Heart left ventricle (tissue), 16 donors: ENCODE results near the gene VIM. TPM values are rescaled to one million over a fixed set of nuclear protein-coding genes. Genes with fewer than 3 reads are reported as not detected.
"Not testable (repeated sequence)": the region's sequence is repeated elsewhere in the genome, so short reads cannot be mapped to it uniquely, and the experiment has no call there.

Source experiments
- ATAC-seq, 4 donors: fragments of 200-7000 bp; cut with Tn5 transposase; one replicate each; pipeline ENCODE4 v1.9.1; 2020 to 2022; ENCODE audit warnings: moderate library complexity in 4 of 4, mild to moderate bottlenecking in 3 of 4, moderate number of reproducible peaks in 1 of 4
- DNase-seq, 5 donors: peaks; one replicate each; pipeline ENCODE4 v3.0.0-alpha.2; 2020
- H3K27ac ChIP-seq, 12 donors: fragments of 200-600 bp; sonication (generic) in 4 of 12; one replicate each; pipeline versions ENCODE4 v1.5.0 to v1.8.0; 2016 to 2022; ENCODE audit warnings: mild to moderate bottlenecking in 2 of 12
- H3K27me3 ChIP-seq, 9 donors: fragments of 200-600 bp; sonication (generic) in 2 of 9; one replicate each; pipeline versions ENCODE4 v1.5.1 to v1.8.0; 2016 to 2022; ENCODE audit warnings: mild to moderate bottlenecking in 3 of 9
- H3K36me3 ChIP-seq, 9 donors: fragments of 200-600 bp; sonication (generic) in 2 of 9; one replicate each; pipeline versions ENCODE4 v1.5.0 to v1.8.0; 2018 to 2022; ENCODE audit warnings: mild to moderate bottlenecking in 2 of 9
- H3K4me1 ChIP-seq, 12 donors: fragments of 200-600 bp; sonication (generic) in 4 of 12; one replicate each; pipeline versions ENCODE4 v1.5.0 to v1.8.0; 2016 to 2022; ENCODE audit warnings: mild to moderate bottlenecking in 3 of 12
- H3K4me3 ChIP-seq, 12 donors: fragments of 200-600 bp; sonication (generic) in 4 of 12; one replicate each; pipeline versions ENCODE4 v1.5.0 to v1.8.0; 2017 to 2022; ENCODE audit warnings: mild to moderate bottlenecking in 9 of 12, moderate library complexity in 4 of 12
- H3K9me3 ChIP-seq, 12 donors: fragments of 200-600 bp; sonication (generic) in 4 of 12; one replicate each; pipeline versions ENCODE4 v1.5.0 to v1.8.0; 2016 to 2022; ENCODE audit warnings: mild to moderate bottlenecking in 1 of 12
- CTCF ChIP-seq, 12 donors: fragments of 200-600 bp; sonication (generic) in 4 of 12; IDR thresholded peaks; one replicate each; pipeline versions ENCODE4 v1.5.0 to v1.8.0; 2018 to 2022; ENCODE audit warnings: antibody characterized with exemption in 12 of 12, mild to moderate bottlenecking in 5 of 12
- POLR2A ChIP-seq, 2 donors: fragments of 450-650 bp; IDR thresholded peaks; one replicate each; pipeline ENCODE4 v1.6.1; 2017; ENCODE audit warnings: antibody characterized with exemption in 2 of 2, mild to moderate bottlenecking in 2 of 2, moderate library complexity in 2 of 2
- WGBS, 4 donors: extraction: QIAGEN DNeasy Blood & Tissue Kit in 2 of 4; methylation state at CpG; one replicate each; pipeline versions ENCODE4 v1.1.5 to v1.1.7; 2013 to 2018; 5-methylcytosine and 5-hydroxymethylcytosine counted together
- intact Hi-C, 10 donors: fragments of 100-400 bp; cut with DNase I; formaldehyde crosslinking; loops; one replicate each; pipeline versions ENCODE4 v1.11.1 to v1.14.2; 2022
- polyA plus RNA-seq, 2 donors: library from polyadenylated mRNA; stranded (reverse); fragments of 200-250 nt; gene quantifications; one replicate each; pipeline ENCODE4 v1.2.3, GENCODE V29; 2013
- total RNA-seq, 9 donors: library from RNA; depleted of rRNA in 2 of 9; stranded (reverse); fragments of >200 nt in 2 of 9; fragmentation: NEBNext Ultra II Directional in 3 of 9; extraction: Animal tissue kit (Norgen Biotek cat#: 25700) in 3 of 9; gene quantifications; one replicate each; pipeline versions ENCODE4 v1.1.0 to v1.2.4, GENCODE V29; 2016 to 2023
- donor health status: ischemic (EF 13 %, LVEDD 7.1; RV severe dilation, severe dysfunction).
- donor health status: healthy with polysubstance abuse.
- donor health status: DM: no; HTN: yes; CAD: no.
- donor health status: DM: no; HTN: no; CAD: no.
- donor health status: ischemic (EF 25% LVEDD 6.9; RV normal size, moderate dysfunction).
- donor health status: ischemic (EF 25% LVEDD 5.7; RV mildly dilated, moderate dysfunction).
- donor health status: healthy.
- donor health status: DM: yes; HTN: yes; CAD: no.
- donor health status: ischemic (EF 35%, LVEDD 5.7; RV mildly dilated, moderate dysfunction).
- donor health status: nonischemic (EF 11% LVEDD 7.7; RV severe dilation, severe dysfunction).
- donor health status: DM: yes; HTN: yes; CAD: no.
- donor health status: PGD.
- donor health status: ischemic (EF 29% LVEDD 5.4; RV normal size, mild dysfunction).
- donor health status: nonischemic (EF 23%, LVEDD 6.1; RV moderate dilation, normal function).

VIM gene
- total and polyA plus RNA-seq, 11 donors = 249 to 1,163 (median 387) TPM

- WGBS, 4 donors = 88 to 93% (median 91%) methylated on average over 8 of the region's 8 CpGs
- TF ChIP-seq POLR2A (IDR thresholded peaks at IDR 0.05) = no peak
- TF ChIP-seq CTCF (IDR thresholded peaks at IDR 0.05) = no peak
- DNase-seq (no peak), ATAC-seq (no peak)
- H3K36me3 ChIP-seq = no peaks in the 10 kb centered on the region
- H3K9me3 ChIP-seq = peaks cover 0 to 42% (median 29%) of the 10 kb centered on the region in 12 donors
- H3K4me3 ChIP-seq = no peak overlapping the region
- intact Hi-C loops = no loop called here
- H3K27me3 ChIP-seq = peaks cover 0 to 2% (median 0%) of the 10 kb centered on the region in 9 donors
- no peaks in the 10 kb centered on the region for H3K4me1 ChIP-seq
- H3K27ac ChIP-seq = no peak overlapping the region
These were observed 35.5 kb downstream of the VIM start for GRCh38 chr10:17263580-17263979.

DNA sequence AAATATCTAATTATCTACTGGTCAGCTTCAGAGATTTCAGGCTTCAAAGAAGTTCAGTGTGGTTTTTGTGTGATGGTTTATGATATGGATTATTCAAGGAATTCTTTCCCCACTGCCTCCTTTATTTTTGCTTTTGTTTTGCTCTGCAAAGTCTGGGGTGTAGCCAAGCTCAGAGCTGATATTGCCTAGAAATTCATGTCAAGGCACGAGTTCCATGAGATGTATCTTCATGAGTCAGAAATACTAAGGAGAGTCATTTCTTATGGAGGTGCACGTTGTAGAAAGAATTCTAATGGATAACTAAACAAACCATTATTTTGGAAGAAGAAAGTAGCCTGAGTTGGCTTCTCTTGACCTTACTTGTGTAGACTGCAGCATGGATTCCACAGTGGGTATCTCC, 37.4 kb downstream of the VIM start:
- 64 to 85% (median 81%) methylated on average over 2 of the region's 2 CpGs for WGBS, 4 donors
- ATAC-seq = no peak
- intact Hi-C loops = no loop called here

DNA sequence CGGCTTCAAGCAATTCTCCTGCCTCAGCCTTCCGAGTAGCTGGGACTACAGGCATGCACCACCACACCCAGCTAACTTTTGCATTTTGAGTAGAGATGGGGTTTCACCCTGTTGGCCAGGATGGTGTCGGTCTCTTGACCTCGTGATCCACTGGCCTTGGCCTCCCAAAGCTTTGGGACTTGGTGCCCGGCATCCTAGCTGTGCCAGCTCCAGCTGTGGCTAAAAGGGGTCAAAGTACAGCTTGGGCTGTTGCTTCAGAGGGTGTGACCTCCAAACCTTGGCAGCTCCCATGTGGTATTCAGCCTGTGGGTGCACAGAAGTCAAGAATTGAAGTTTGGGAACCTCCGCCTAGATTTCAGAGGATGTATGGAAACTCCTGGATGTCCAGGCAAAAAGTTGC, 38.5 kb downstream of the VIM start:
- DNase-seq, H3K4me3 ChIP-seq, H3K27ac ChIP-seq, intact Hi-C loops, ATAC-seq, H3K27me3 ChIP-seq, H3K4me1 ChIP-seq, H3K36me3 ChIP-seq: not testable (repeated sequence)
- 89 to 94% (median 92%) methylated on average over 6 of the region's 6 CpGs for WGBS, 4 donors
- H3K9me3 ChIP-seq = peaks cover 0 to 35% (median 27%) of the 10 kb centered on the region in 12 donors

More for the DNA sequence above, 37.4 kb downstream of the VIM start:
- TF ChIP-seq POLR2A (IDR thresholded peaks at IDR 0.05) (no peak), CTCF (IDR thresholded peaks at IDR 0.05) (no peak)
- Histone ChIP-seq H3K27me3 (peaks cover 0 to 2% (median 0%) of the 10 kb centered on the region in 9 donors), H3K9me3 (peaks cover 0 to 42% (median 29%) of the 10 kb centered on the region in 12 donors), H3K4me3 (no peak overlapping the region), H3K27ac (no peak overlapping the region), H3K4me1 (no peaks in the 10 kb centered on the region), H3K36me3 (no peaks in the 10 kb centered on the region)
- no peak for DNase-seq

DNA sequence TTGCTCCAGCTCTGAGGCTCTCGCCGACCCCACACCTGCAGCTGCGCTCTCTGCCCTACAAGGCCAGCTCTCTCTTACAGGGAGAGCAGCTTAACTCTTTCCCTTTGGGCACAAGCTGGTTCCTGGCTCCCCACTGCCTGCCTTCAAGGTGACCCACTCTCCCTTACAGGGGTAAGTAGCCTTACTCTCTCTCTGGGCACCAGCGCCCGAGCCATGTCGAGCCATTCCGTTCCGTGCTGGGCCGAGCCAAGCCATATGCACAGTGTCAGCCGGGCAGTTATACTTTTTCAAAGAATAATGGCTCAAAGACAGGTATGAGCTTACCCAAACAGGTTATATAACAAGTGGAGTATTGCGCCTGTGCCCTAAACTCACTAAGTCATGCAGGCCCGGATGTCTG, 44.6 kb downstream of the VIM start:
- DNase-seq (no peak), ATAC-seq (no peak)
- 92 to 97% (median 96%) methylated on average over 12 of the region's 12 CpGs for WGBS, 4 donors
- no peak for TF ChIP-seq CTCF (IDR thresholded peaks at IDR 0.05)
- no peak for TF ChIP-seq POLR2A (IDR thresholded peaks at IDR 0.05)
- Histone ChIP-seq H3K27ac (no peak overlapping the region), H3K4me1 (no peaks in the 10 kb centered on the region), H3K9me3 (peaks cover 0 to 14% (median 0%) of the 10 kb centered on the region in 12 donors), H3K27me3 (no peaks in the 10 kb centered on the region), H3K36me3 (no peaks in the 10 kb centered on the region), H3K4me3 (no peak overlapping the region)
- intact Hi-C loops = no loop called here

- TF ChIP-seq POLR2A (IDR thresholded peaks at IDR 0.05) (no peak), CTCF (IDR thresholded peaks at IDR 0.05) (no peak)
- ATAC-seq = no peak
These were observed 45.4 kb downstream of the VIM start for GRCh38 chr10:17273403-17273802.

More at GRCh38 chr10:17273403-17273802, 45.4 kb downstream of the VIM start:
- intact Hi-C loops = no loop called here
- H3K9me3 ChIP-seq = peaks cover 0 to 14% (median 0%) of the 10 kb centered on the region in 12 donors
- no peak overlapping the region for H3K4me3 ChIP-seq
- H3K36me3 ChIP-seq = no peaks in the 10 kb centered on the region
- 68 to 87% (median 75%) methylated on average over 2 of the region's 2 CpGs for WGBS, 4 donors
- DNase-seq = no peak
- H3K27ac ChIP-seq = no peak overlapping the region
- H3K4me1 ChIP-seq = no peaks in the 10 kb centered on the region
- H3K27me3 ChIP-seq = no peaks in the 10 kb centered on the region
